ENCODE measurements around the gene MYO7A.

DNA sequence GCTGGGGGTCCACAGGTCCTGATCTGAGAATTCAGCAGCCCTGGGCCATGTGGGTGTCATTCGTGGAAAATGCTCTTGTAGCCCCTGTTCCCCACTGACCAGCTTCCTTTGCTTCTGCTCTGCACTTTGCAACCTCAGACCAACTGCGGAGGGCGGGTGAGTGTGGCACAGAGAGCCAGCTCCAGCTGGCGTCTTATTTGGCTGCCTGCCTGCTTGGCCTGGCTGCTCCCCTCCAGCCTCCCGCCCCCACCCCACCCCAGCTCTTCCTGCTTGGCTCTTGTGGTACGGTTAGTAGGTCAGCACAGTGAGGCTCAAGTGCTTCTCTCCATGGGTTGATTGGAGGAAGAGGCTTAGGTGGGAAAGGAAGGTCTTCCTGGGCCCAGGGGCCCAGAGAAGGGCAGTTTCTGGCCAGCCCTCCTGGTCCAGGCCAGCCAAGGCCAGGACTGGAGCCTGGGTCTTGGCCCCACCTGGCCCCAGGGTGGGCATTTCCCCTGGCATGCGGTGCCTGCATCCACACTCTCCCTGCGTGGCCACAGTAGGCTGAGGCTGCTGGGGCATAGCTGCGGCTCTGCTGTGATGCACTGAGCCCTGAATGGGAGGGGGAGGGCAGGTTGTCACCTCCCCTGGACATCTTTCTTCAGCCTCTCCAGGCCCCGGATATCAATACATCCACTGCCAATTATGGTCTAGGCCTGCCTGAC, 26.5 kb downstream of the MYO7A start:
- TF ChIP-seq, protein P1, sequence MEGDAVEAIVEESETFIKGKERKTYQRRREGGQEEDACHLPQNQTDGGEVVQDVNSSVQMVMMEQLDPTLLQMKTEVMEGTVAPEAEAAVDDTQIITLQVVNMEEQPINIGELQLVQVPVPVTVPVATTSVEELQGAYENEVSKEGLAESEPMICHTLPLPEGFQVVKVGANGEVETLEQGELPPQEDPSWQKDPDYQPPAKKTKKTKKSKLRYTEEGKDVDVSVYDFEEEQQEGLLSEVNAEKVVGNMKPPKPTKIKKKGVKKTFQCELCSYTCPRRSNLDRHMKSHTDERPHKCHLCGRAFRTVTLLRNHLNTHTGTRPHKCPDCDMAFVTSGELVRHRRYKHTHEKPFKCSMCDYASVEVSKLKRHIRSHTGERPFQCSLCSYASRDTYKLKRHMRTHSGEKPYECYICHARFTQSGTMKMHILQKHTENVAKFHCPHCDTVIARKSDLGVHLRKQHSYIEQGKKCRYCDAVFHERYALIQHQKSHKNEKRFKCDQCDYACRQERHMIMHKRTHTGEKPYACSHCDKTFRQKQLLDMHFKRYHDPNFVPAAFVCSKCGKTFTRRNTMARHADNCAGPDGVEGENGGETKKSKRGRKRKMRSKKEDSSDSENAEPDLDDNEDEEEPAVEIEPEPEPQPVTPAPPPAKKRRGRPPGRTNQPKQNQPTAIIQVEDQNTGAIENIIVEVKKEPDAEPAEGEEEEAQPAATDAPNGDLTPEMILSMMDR (IDR thresholded peaks at IDR 0.05; ENCODE audit: borderline replicate concordance, extremely low read depth, low read length, poor library complexity, severe bottlenecking) = no peak
- no peak for TF ChIP-seq EZH2 (IDR thresholded peaks at IDR 0.05; ENCODE audit: borderline replicate concordance, low read depth, low read length, severe bottlenecking)

All from DND-41 (cell line).